Measurements from ENCODE around the gene PPFIBP1.

Gene PPFIBP1

GRCh38 chr12:27673101-27673718 lies 149.2 kb downstream of the PPFIBP1 start:
- no peak for DNase-seq

GRCh38 chr12:27674989-27675388 lies 151.0 kb downstream of the PPFIBP1 start:
- no peak for DNase-seq

GRCh38 chr12:27680619-27681018 lies 156.6 kb downstream of the PPFIBP1 start:
- DNase-seq, result no peak

- DNase-seq, result no peak
Measured at GRCh38 chr12:27682534-27682933, 158.5 kb downstream of the PPFIBP1 start.

GRCh38 chr12:27685274-27685673 lies 161.3 kb downstream of the PPFIBP1 start:
- no peak for DNase-seq

- no peak for DNase-seq
Measured at GRCh38 chr12:27686147-27686546, 162.1 kb downstream of the PPFIBP1 start.

- DNase-seq, result no peak
Measured at GRCh38 chr12:27688671-27689070, 164.7 kb downstream of the PPFIBP1 start.

GRCh38 chr12:27689558-27690180 lies 165.7 kb downstream of the PPFIBP1 start:
- DNase-seq, result no peak

GRCh38 chr12:27693403-27693802 lies 169.4 kb downstream of the PPFIBP1 start:
- DNase-seq, result no peak

GRCh38 chr12:27695556-27696292 lies 171.7 kb downstream of the PPFIBP1 start:
- DNase-seq, result no peak

- DNase-seq, result no peak
Measured at GRCh38 chr12:27696293-27696652, 172.3 kb downstream of the PPFIBP1 start, which contains the start of gene REP15. TSS of gene REP15 (plus strand) at chr12:27696447. CDS start at chr12:27696563, 116 bp downstream.

GRCh38 chr12:27696864-27697564 lies 173.0 kb downstream of the PPFIBP1 start:
- DNase-seq, result no peak

GRCh38 chr12:27703720-27704452 lies 179.9 kb downstream of the PPFIBP1 start:
- peak; percentile 38 to 64 for DNase-seq

- DNase-seq, result no peak
Measured at GRCh38 chr12:27705263-27705662, 181.3 kb downstream of the PPFIBP1 start.

GRCh38 chr12:27707216-27707615 lies 183.2 kb downstream of the PPFIBP1 start:
- DNase-seq, result no peak

- no peak for DNase-seq
Measured at GRCh38 chr12:27709212-27709931, 185.4 kb downstream of the PPFIBP1 start.

GRCh38 chr12:27709932-27710591 lies 186.1 kb downstream of the PPFIBP1 start:
- DNase-seq, result peak in 1 of 2 experiments; percentile 38

- DNase-seq, result peak; percentile 61 to 87
Measured at GRCh38 chr12:27710592-27711316, 186.7 kb downstream of the PPFIBP1 start, which contains the start of gene MRPS35. TSS of gene MRPS35 (plus strand) at chr12:27710832. CDS start at chr12:27710844, 12 bp downstream.

- DNase-seq, result no peak
Measured at GRCh38 chr12:27711317-27711682, 187.3 kb downstream of the PPFIBP1 start.

- DNase-seq, result no peak
Measured at GRCh38 chr12:27711967-27712366, 188.0 kb downstream of the PPFIBP1 start.

- no peak for DNase-seq
Measured at GRCh38 chr12:27723212-27723611, 199.2 kb downstream of the PPFIBP1 start.

Data from NCI-H1930 (cell line).